ENCODE data around the gene CYBC1. TPM values are rescaled to one million over a fixed set of nuclear protein-coding genes. Genes with fewer than 3 reads are reported as not detected.
"Not testable (repeated sequence)": the region's sequence is repeated elsewhere in the genome, so short reads cannot be mapped to it uniquely, and the experiment has no call there.

The CYBC1 gene
- total and polyA plus RNA-seq, 2 of the 4 experiments (the other 2 are of a cell fraction): 75.1 to 76.7 TPM

- intact Hi-C loops (cut with micrococcal nuclease): loop anchor here (5.0 kb wide), 1 partner anchor 170 kb away; no protein-coding TSS in a partner anchor
- H4K5ac ChIP-seq (ENCODE audit: low read depth, low read length); POLR2A ChIA-PET (ENCODE audit: unreplicated experiment); ATAC-seq (ENCODE audit: low read depth); H2BK20ac ChIP-seq (ENCODE audit: low read depth, low read length); H3K4me2 ChIP-seq (ENCODE audit: low read depth, low read length); H3K27ac ChIP-seq (ENCODE audit: insufficient read depth, low read length); H2BK120ac ChIP-seq (ENCODE audit: low read depth, low read length); H2AFZ ChIP-seq (replicated peaks; ENCODE audit: low read length, poor library complexity); in situ Hi-C loops (cut with MboI; ENCODE audit: low sequenced_read_pairs); H3K18ac ChIP-seq (ENCODE audit: low read depth, low read length); H3K27me3 ChIP-seq (ENCODE audit: control insufficient read depth, insufficient read depth, low read length); H4K8ac ChIP-seq (ENCODE audit: low read depth in 2 of 2, low read length in 2 of 2); H2AK5ac ChIP-seq (ENCODE audit: low read depth, low read length); H3K56ac ChIP-seq (ENCODE audit: extremely low read depth, insufficient read depth, low read length); H2AK9ac ChIP-seq (replicated peaks; ENCODE audit: low read depth, low read length, poor library complexity); H3K9me1 ChIP-seq (ENCODE audit: insufficient read depth, low read length); BruUV-seq (replicated peaks); dilution Hi-C loops (cut with HindIII; ENCODE audit: low sequenced_read_pairs, unreplicated experiment); H2BK5ac ChIP-seq (ENCODE audit: low read depth, low read length, poor library complexity, severe bottlenecking); H2BK15ac ChIP-seq (ENCODE audit: low read depth, low read length); DNase-seq; H4K91ac ChIP-seq (ENCODE audit: insufficient read depth, low read depth, low read length); H3K4me1 ChIP-seq (ENCODE audit: control insufficient read depth, insufficient read depth, low read length); H3K23ac ChIP-seq (ENCODE audit: low read depth, low read length); H3K14ac ChIP-seq (replicated peaks; ENCODE audit: low read depth, low read length); H3K9me3 ChIP-seq (ENCODE audit: control insufficient read depth, insufficient read depth, low read length); H3K4me3 ChIP-seq (ENCODE audit: insufficient read depth, low read depth, low read length); H3K36me3 ChIP-seq (ENCODE audit: control insufficient read depth, insufficient read depth, low read length); CTCF ChIA-PET; H3K4ac ChIP-seq (ENCODE audit: low read depth, low read length); H3K9ac ChIP-seq (ENCODE audit: low read depth, low read length): not testable (repeated sequence)
- Histone ChIP-seq H4K20me1 (ENCODE audit: insufficient read depth, low read length) (peaks cover 19% of the 10 kb centered on the region), H3K79me1 (ENCODE audit: low read depth in 1 of 2, low read length in 2 of 2) (peaks cover 0 to 16% of the 10 kb centered on the region in 2 experiments; a peak in 2 of 4 replicates)
- 87% methylated on average over 13 of the region's 16 CpGs; no CpG with 5 or more reads in 1 of the 2 experiments for WGBS, 2 experiments (ENCODE audit: extremely low coverage in 2 of 2, insufficient read length in 1 of 2)
Observed at GRCh38 chr17:82412081-82412480, 38.5 kb downstream of the CYBC1 start.

Data from IMR-90 (cell line).